ENCODE results near the gene POLR3H.

GRCh38 chr22:41576877-41577276, 32.6 kb upstream of the POLR3H start:
- peak; percentile 82 to 99 for TF ChIP-seq CTCF (conservative IDR thresholded peaks at IDR 0.05; ENCODE audit: low read depth in 2 of 2)
- TF ChIP-seq EZH2phosphoT487 (IDR thresholded peaks at IDR 0.05; ENCODE audit: unreplicated experiment): no peak
- no peak for TF ChIP-seq EZH2 (IDR thresholded peaks at IDR 0.05; ENCODE audit: low read depth, unreplicated experiment)
- 0 out of 2 replicates have a peak, but pooled peaks have one; percentile 15 for TF ChIP-seq CREB1 (CRISPR knock-in tag; IDR thresholded peaks at IDR 0.05; ENCODE audit: low read depth)
- TF ChIP-seq JUNB (IDR thresholded peaks at IDR 0.05; ENCODE audit: unreplicated experiment): no peak
- TF ChIP-seq ZNF331 (CRISPR knock-in tag; IDR thresholded peaks at IDR 0.05; ENCODE audit: low read depth): no peak
- TF ChIP-seq, protein P1, sequence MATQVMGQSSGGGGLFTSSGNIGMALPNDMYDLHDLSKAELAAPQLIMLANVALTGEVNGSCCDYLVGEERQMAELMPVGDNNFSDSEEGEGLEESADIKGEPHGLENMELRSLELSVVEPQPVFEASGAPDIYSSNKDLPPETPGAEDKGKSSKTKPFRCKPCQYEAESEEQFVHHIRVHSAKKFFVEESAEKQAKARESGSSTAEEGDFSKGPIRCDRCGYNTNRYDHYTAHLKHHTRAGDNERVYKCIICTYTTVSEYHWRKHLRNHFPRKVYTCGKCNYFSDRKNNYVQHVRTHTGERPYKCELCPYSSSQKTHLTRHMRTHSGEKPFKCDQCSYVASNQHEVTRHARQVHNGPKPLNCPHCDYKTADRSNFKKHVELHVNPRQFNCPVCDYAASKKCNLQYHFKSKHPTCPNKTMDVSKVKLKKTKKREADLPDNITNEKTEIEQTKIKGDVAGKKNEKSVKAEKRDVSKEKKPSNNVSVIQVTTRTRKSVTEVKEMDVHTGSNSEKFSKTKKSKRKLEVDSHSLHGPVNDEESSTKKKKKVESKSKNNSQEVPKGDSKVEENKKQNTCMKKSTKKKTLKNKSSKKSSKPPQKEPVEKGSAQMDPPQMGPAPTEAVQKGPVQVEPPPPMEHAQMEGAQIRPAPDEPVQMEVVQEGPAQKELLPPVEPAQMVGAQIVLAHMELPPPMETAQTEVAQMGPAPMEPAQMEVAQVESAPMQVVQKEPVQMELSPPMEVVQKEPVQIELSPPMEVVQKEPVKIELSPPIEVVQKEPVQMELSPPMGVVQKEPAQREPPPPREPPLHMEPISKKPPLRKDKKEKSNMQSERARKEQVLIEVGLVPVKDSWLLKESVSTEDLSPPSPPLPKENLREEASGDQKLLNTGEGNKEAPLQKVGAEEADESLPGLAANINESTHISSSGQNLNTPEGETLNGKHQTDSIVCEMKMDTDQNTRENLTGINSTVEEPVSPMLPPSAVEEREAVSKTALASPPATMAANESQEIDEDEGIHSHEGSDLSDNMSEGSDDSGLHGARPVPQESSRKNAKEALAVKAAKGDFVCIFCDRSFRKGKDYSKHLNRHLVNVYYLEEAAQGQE (IDR thresholded peaks at IDR 0.05; ENCODE audit: unreplicated experiment): no peak
